HepG2 (cell line): ENCODE measurements around the gene ABCC3. TPM values are rescaled to one million over a fixed set of nuclear protein-coding genes. Genes with fewer than 3 reads are reported as not detected.

Source experiments
- ARNTL ChIP-seq: sonication (generic); formaldehyde crosslinking; IDR thresholded peaks from 2 replicates; pipeline ENCODE4 v1.4.0; 2020; ENCODE audit warnings: mild to moderate bottlenecking, missing genetic modification reagents
- E2F1 ChIP-seq: sonication (generic); formaldehyde crosslinking; IDR thresholded peaks from 2 replicates; pipeline ENCODE4 v1.5.0; 2020; ENCODE audit warnings: missing genetic modification reagents
- HMG20A ChIP-seq: IDR thresholded peaks from 2 replicates; pipeline ENCODE4 v1.6.1; 2016; ENCODE audit warnings: borderline replicate concordance
- KIAA2018 ChIP-seq: sonication (generic); formaldehyde crosslinking; IDR thresholded peaks from 2 replicates; pipeline ENCODE4 v1.5.0; 2020; ENCODE audit warnings: mild to moderate bottlenecking, missing genetic modification reagents, borderline replicate concordance
- KLF16 ChIP-seq, 2 experiments: sonication (generic) in 1 of 2; formaldehyde crosslinking in 1 of 2; IDR thresholded peaks; 2 replicates each; pipeline versions ENCODE4 v1.6.1 to v1.8.0; 2016 to 2023; ENCODE audit warnings: missing genetic modification reagents in 2 of 2, missing compliant biosample characterization in 1 of 2
- MLXIP ChIP-seq: sonication (generic); formaldehyde crosslinking; IDR thresholded peaks from 2 replicates; pipeline ENCODE4 v1.9.0; 2021; ENCODE audit warnings: missing genetic modification reagents, borderline replicate concordance
- SOX5 ChIP-seq: IDR thresholded peaks from 2 replicates; pipeline ENCODE4 v1.6.1; 2016; ENCODE audit warnings: borderline replicate concordance
- TSC22D2 ChIP-seq: sonication (generic); formaldehyde crosslinking; IDR thresholded peaks from 2 replicates; pipeline ENCODE4 v1.5.1; 2020; ENCODE audit warnings: missing genetic modification reagents, mild to moderate bottlenecking, borderline replicate concordance
- ZMYM3 ChIP-seq: sonication (generic); formaldehyde crosslinking; IDR thresholded peaks from 2 replicates; pipeline ENCODE4 v1.5.1; 2020; ENCODE audit warnings: mild to moderate bottlenecking, missing genetic modification reagents
- ZNF280D ChIP-seq: sonication (generic); formaldehyde crosslinking; IDR thresholded peaks from 2 replicates; pipeline ENCODE4 v1.5.1; 2020; ENCODE audit warnings: mild to moderate bottlenecking, missing genetic modification reagents
- ZNF451 ChIP-seq: sonication (generic); formaldehyde crosslinking; IDR thresholded peaks from 2 replicates; pipeline ENCODE4 v1.5.0; 2020; ENCODE audit warnings: mild to moderate bottlenecking, missing genetic modification reagents
- ZNF558 ChIP-seq: sonication (generic); formaldehyde crosslinking; IDR thresholded peaks from 2 replicates; pipeline ENCODE4 v1.9.0; 2022; ENCODE audit warnings: mild to moderate bottlenecking, missing genetic modification reagents, borderline replicate concordance
- polyA plus RNA-seq, 8 experiments: library from polyadenylated mRNA; depleted of rRNA in 3 of 8; stranded (reverse) in 7 of 8; unstranded in 1 of 8; fragments of >200 nt; fragmentation: Illumina TruSeq in 4 of 8; extraction: Trizol in 4 of 8; gene quantifications; 2 replicates each; pipeline versions ENCODE4 v1.2.1 to v1.2.3, GENCODE V29; 2011 to 2016; ENCODE audit warnings: low read depth in 4 of 8, missing spikeins in 1 of 8, mixed read lengths in 1 of 8; ENCODE audit not compliant: insufficient read depth in 1 of 8
- total RNA-seq, 5 experiments: library from RNA; depleted of rRNA; stranded (reverse); fragments of >200 nt; fragmentation: Illumina TruSeq; extraction: Trizol; gene quantifications; 2 replicates each; pipeline ENCODE4 v1.2.3, GENCODE V29; 2016; ENCODE audit warnings: low read depth in 1 of 5

ABCC3 gene
- total and polyA plus RNA-seq, 2 of the 13 experiments (the other 11 are each of a cell fraction or from before 2014, with no cell fraction given), result 25.2 to 50.7 TPM

- TF ChIP-seq MLXIP (CRISPR knock-in tag), result peak; percentile 98
- TF ChIP-seq KLF16 (CRISPR knock-in tag; IDR thresholded peaks at IDR 0.05), result 0 out of 4 replicates have a peak, but pooled peaks of 1 of the 2 experiments have one; percentile 43
- no peak for TF ChIP-seq ZNF280D (CRISPR knock-in tag)
- TF ChIP-seq ARNTL, result peak; percentile 94
- no peak for TF ChIP-seq ZNF558
- peak; percentile 60 for TF ChIP-seq SOX5 (CRISPR knock-in tag)
- TF ChIP-seq KIAA2018 (CRISPR knock-in tag), result no peak
- peak; percentile 67; the same call in 1 of the 2 replicates for TF ChIP-seq HMG20A (CRISPR knock-in tag)
- no peak for TF ChIP-seq E2F1 (CRISPR knock-in tag)
- no peak; the same call in 1 of the 2 replicates for TF ChIP-seq ZMYM3
- TF ChIP-seq ZNF451 (CRISPR knock-in tag), result no peak
- peak; percentile 25; the same call in 1 of the 2 replicates for TF ChIP-seq TSC22D2 (CRISPR knock-in tag)
Observed at GRCh38 chr17:50635982-50636803, 1.5 kb downstream of the ABCC3 start (continued).
